Chondrocyte (in vitro differentiated cells): ENCODE measurements around the gene DHCR24. TPM values are rescaled to one million over a fixed set of nuclear protein-coding genes. Genes with fewer than 3 reads are reported as not detected.

Experiments used
- DNase-seq: peaks from one replicate; pipeline ENCODE4 v3.0.0; 2021; ENCODE audit warnings: mixed read lengths, low spot score
- H3K27ac Mint-ChIP-seq: one replicate; pipeline ENCODE4 v1.8.0; 2021; ENCODE audit warnings: mild to moderate bottlenecking, moderate library complexity, mixed read lengths; ENCODE audit not compliant: unreplicated experiment
- H3K27me3 Mint-ChIP-seq: 2 replicates; pipeline ENCODE4 v1.8.0; 2021; ENCODE audit warnings: low read depth, mixed read lengths
- H3K36me3 Mint-ChIP-seq: 2 replicates; pipeline ENCODE4 v1.8.0; 2021; ENCODE audit warnings: low read depth, mixed read lengths
- H3K4me1 Mint-ChIP-seq: 2 replicates; pipeline ENCODE4 v1.8.0; 2021; ENCODE audit warnings: low read depth, mild to moderate bottlenecking, mixed read lengths
- H3K4me3 Mint-ChIP-seq: one replicate; pipeline ENCODE4 v1.8.0; 2021; ENCODE audit warnings: mild to moderate bottlenecking, moderate library complexity, mixed read lengths; ENCODE audit not compliant: unreplicated experiment
- H3K9me3 Mint-ChIP-seq: 2 replicates; pipeline ENCODE4 v1.8.0; 2021; ENCODE audit warnings: low read depth, mixed read lengths
- CTCF ChIP-seq: fragments of 200-600 bp; sonication (generic); IDR thresholded peaks from 2 replicates; pipeline ENCODE4 v1.5.0; 2021; ENCODE audit warnings: antibody characterized with exemption, mild to moderate bottlenecking, moderate library complexity
- total RNA-seq: library from RNA; stranded (reverse); gene quantifications from 3 replicates; pipeline ENCODE4 v1.2.1, GENCODE V29; 2021

Gene DHCR24
- total RNA-seq, 1 donor from 2014 or later: 129 TPM

DNA sequence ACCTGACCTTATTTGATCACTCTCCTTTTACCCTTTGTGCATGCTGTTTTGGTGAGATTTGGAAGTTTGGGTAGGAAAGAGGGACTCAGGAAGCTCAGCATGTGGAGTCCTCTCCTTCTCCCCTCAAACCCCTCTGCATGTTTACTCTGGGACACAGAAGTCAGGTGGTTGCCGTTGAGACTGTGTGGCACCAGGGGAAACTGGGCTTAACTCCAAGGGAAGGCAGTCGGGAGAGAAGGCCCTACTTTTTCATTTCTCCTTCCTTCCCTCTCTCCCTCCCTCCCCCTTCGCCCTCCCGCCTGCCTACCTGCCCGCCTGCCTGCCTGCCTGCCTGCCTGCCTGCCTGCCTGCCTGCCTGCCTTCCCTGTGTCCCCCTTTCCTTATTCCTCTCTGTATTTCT is 51.0 kb downstream of the DHCR24 start:
- TF ChIP-seq CTCF: no peak
- H3K4me3 Mint-ChIP-seq: no peak overlapping the region
- peaks cover 2% of the 10 kb centered on the region for H3K9me3 Mint-ChIP-seq
- H3K27ac Mint-ChIP-seq: no peak overlapping the region
- DNase-seq: peak; percentile 15
- peaks cover 2% of the 10 kb centered on the region for H3K36me3 Mint-ChIP-seq
- H3K4me1 Mint-ChIP-seq: no peaks in the 10 kb centered on the region
- peaks cover 9% of the 10 kb centered on the region for H3K27me3 Mint-ChIP-seq

DNA sequence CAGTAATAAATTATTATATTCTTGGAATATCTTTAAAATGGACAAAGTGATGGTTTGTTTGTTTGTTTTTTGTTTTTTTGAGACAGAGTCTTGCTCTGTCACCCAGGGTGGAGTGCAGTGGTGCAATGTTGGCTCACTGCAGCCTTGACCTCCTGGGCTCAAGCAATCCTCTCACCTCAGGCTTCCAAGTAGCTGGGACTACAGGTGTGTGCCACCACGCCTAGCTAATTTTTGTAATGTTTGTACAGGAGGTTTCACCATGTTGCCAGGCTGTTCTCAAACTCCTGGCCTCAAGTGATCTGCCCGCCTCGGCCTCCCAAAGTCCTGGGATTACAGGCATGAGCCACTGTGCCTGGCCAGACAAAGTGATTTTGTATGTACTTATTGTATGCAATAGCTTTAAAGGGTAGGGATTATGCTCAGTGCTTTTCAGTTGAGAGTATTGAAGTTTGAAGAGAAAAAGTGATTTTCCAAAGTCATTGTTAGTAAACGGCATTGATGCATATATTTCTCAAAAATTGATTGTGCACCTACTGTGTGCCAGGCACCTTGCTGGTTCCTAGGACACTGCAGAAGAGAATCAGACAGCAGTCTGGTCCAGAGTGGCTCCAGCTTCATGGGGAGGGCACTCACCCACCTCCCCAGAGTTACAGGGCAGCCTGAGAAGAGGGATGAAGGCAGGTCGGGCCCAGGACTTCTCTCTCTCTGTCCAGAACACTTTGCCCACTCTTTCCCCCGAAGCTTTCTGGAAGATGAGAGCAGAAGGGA is 51.7 kb downstream of the DHCR24 start:
- no peak overlapping the region for H3K4me3 Mint-ChIP-seq
- TF ChIP-seq CTCF: no peak
- H3K4me1 Mint-ChIP-seq: no peaks in the 10 kb centered on the region
- peak; percentile 37 for DNase-seq
- peaks cover 7% of the 10 kb centered on the region for H3K9me3 Mint-ChIP-seq
- H3K27me3 Mint-ChIP-seq: peaks cover 9% of the 10 kb centered on the region
- no peak overlapping the region for H3K27ac Mint-ChIP-seq
- peaks cover 5% of the 10 kb centered on the region for H3K36me3 Mint-ChIP-seq

DNA sequence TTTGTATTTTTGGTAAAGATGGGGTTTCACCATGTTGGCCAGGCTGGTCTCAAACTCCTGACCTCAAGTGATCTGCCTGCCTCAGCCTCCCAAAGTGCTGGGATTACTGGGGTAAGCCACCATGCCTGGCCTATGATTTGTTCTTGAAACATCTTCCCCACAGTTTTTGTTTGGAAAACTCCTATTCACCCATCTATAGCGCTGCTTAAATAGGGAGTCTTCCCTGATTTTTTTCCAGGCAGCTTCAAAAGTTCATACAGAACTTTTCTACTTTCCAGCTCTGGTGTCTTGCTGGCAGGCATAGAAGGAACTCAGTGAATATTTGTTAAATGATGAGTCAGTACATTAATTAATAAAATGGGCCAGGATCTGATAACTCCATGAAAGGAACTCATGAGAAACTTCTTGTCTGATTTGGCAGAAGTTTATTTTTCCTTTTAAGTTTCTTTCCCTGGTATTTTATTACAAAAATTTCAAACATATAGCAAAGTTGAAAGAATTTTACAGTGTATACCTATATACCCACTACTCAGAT is 52.9 kb downstream of the DHCR24 start:
- Mint-ChIP-seq H3K36me3 (peaks cover 5% of the 10 kb centered on the region), H3K27me3 (peaks cover 11% of the 10 kb centered on the region), H3K27ac (no peak overlapping the region)

DNA sequence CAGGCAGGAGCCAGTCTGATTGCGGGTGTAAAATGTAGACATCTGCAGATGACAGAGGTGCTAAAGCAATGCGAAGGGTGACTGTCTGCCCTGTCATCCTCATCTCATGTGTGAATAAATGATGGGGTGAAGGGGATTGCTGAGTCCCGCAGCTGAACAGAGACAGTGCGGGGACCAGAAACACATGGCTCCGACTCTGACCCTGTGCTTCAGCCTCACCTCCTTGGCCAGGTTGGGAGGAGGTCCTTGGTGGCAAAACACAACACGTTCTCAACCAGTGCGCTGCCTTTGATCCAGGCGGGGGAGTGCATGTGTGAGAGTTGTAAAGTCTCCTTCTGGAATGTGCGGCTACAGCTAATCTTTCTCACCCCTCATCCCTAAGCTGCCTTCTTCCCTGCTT is 53.9 kb downstream of the DHCR24 start:
- Mint-ChIP-seq H3K27ac (no peak overlapping the region), H3K9me3 (peaks cover 14% of the 10 kb centered on the region), H3K27me3 (peaks cover 11% of the 10 kb centered on the region), H3K4me1 (no peaks in the 10 kb centered on the region), H3K36me3 (peaks cover 5% of the 10 kb centered on the region), H3K4me3 (no peak overlapping the region)
- DNase-seq: peak; percentile 46
- TF ChIP-seq CTCF: no peak

More for the DNA sequence above, 52.9 kb downstream of the DHCR24 start:
- no peak for TF ChIP-seq CTCF
- no peaks in the 10 kb centered on the region for H3K4me1 Mint-ChIP-seq
- no peak overlapping the region for H3K4me3 Mint-ChIP-seq
- no peak for DNase-seq
- H3K9me3 Mint-ChIP-seq: peaks cover 9% of the 10 kb centered on the region

DNA sequence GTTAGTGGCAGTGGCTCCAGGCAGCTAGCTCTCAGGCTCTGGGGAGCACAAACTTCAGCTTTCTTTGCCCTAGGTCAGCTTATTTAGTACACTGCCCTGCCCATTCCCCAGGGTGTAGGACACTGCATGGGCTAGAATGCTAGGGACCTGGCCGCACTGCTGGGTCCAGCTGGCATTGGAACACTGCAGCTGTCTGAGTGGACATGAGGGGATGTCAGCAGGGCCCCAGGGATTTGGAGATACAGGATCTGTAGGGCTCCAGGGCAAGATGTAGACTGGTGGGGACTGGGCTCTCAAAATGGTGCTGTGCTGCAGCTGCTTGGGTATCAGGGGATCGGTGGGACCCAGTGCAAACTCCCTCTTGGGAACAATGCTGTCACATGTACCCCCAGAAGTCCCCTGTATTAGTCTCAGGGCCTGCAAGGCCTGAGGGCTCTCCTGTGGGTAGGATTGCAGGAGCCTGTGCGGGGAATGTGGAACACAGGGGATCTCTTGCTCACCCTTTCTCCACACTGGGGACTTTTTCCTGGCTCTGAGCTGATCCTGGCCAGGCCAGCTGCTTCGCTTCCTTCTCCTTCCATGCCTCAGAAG is 60.7 kb downstream of the DHCR24 start:
- Mint-ChIP-seq H3K4me1 (no peaks in the 10 kb centered on the region), H3K9me3 (peaks cover 48% of the 10 kb centered on the region), H3K27me3 (peaks cover 17% of the 10 kb centered on the region), H3K36me3 (peaks cover 12% of the 10 kb centered on the region), H3K27ac (no peak overlapping the region), H3K4me3 (no peak overlapping the region)
- DNase-seq: peak; percentile 30
- no peak for TF ChIP-seq CTCF
